ENCODE data around the gene HOATZ. TPM values are rescaled to one million over a fixed set of nuclear protein-coding genes. Genes with fewer than 3 reads are reported as not detected.

The HOATZ gene
- total and polyA plus RNA-seq, 8 donors = 0.18 TPM; not detected in 7

DNA sequence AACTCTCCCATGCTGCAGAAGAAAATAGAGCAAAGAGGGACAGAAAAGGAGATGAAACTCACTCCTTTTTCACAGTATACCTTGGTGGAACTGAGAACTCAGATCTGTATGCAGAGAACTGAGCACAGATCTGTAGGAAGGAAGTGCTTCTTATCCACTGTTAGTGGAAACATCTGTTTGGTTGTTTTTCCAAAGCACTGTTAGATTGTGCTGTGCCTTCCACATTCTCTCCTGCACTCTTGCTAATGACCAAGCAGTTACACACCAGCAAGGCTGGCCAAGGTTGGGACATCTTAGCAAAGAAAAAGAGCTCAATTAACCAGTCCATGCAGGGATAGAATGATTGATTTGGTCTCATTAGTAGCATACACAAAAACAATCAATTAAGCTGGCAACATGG lies 67.6 kb downstream of the HOATZ start:
- Histone ChIP-seq H3K9me3 (no peaks in the 10 kb centered on the region), H3K4me1 (no peaks in the 10 kb centered on the region), H3K27ac (no peak overlapping the region), H3K27me3 (no peaks in the 10 kb centered on the region), H3K36me3 (no peaks in the 10 kb centered on the region), H3K4me3 (no peak overlapping the region)
- intact Hi-C loops (cut with DNase I; ENCODE audit: low total_unique reads) = no loop called here
- no peak for DNase-seq
- TF ChIP-seq POLR2AphosphoS5 (IDR thresholded peaks at IDR 0.05) = no peak

DNA sequence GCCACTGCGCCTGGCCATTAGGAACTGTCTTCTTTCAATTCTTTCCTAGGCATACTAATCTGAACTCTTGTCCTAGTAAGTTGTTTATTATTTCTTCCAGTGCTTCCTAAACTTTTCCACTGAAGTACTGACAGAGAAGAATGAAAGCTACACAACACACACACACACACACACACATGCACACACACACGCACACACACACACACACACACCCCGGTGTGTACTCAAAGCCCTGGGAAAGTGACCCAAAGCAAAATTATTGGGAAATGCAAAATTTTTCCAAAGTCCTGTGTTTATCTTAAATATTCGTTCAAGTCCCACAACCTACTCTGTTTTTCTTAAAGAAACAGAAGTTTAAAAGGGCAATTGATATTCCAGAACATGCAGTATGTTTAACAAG lies 68.3 kb downstream of the HOATZ start:
- intact Hi-C loops (cut with DNase I; ENCODE audit: low total_unique reads) = no loop called here
- Histone ChIP-seq H3K27me3 (no peaks in the 10 kb centered on the region), H3K4me3 (no peak overlapping the region), H3K4me1 (no peaks in the 10 kb centered on the region), H3K9me3 (no peaks in the 10 kb centered on the region), H3K27ac (no peak overlapping the region), H3K36me3 (no peaks in the 10 kb centered on the region)
- WGBS, 5 donors = 54 to 61% (median 58%) methylated on average over 4 of the region's 4 CpGs
- TF ChIP-seq EP300 (IDR thresholded peaks at IDR 0.05) (no peak), POLR2AphosphoS5 (IDR thresholded peaks at IDR 0.05) (no peak), POLR2A (IDR thresholded peaks at IDR 0.05) (no peak)
- TF ChIP-seq, protein P1, sequence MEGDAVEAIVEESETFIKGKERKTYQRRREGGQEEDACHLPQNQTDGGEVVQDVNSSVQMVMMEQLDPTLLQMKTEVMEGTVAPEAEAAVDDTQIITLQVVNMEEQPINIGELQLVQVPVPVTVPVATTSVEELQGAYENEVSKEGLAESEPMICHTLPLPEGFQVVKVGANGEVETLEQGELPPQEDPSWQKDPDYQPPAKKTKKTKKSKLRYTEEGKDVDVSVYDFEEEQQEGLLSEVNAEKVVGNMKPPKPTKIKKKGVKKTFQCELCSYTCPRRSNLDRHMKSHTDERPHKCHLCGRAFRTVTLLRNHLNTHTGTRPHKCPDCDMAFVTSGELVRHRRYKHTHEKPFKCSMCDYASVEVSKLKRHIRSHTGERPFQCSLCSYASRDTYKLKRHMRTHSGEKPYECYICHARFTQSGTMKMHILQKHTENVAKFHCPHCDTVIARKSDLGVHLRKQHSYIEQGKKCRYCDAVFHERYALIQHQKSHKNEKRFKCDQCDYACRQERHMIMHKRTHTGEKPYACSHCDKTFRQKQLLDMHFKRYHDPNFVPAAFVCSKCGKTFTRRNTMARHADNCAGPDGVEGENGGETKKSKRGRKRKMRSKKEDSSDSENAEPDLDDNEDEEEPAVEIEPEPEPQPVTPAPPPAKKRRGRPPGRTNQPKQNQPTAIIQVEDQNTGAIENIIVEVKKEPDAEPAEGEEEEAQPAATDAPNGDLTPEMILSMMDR (IDR thresholded peaks at IDR 0.05) = no peak
- DNase-seq = no peak

DNA sequence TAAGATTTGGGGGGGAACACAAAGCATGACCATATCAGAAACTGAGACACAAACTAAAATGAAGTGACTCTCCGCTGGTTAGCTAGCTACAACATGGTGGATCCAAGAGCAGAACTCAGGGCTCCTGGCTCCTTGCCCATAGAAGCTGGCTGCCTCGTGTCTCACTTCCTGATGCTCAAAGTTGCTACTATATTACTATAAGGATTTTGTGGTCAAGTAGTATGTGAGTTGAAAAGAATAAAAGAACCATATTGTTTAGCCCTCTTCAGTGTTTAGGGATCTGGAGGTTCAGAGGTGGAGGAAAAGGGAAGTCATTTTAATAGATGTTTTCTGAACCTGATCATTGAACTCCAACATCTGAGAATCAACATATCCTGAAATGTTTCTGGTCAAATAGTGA lies 70.8 kb downstream of the HOATZ start:
- H3K27ac ChIP-seq = no peak overlapping the region
- peak in 1 of 2 donors; percentile 46 for DNase-seq
- peaks cover 0 to 4% (median 0%) of the 10 kb centered on the region in 4 donors for H3K4me1 ChIP-seq
- WGBS, 5 donors = 46 to 54% (median 50%) methylated on average over 2 of the region's 2 CpGs
- intact Hi-C loops (cut with DNase I; ENCODE audit: low total_unique reads) = no loop called here
- H3K4me3 ChIP-seq = no peak overlapping the region
- TF ChIP-seq, protein P1 (IDR thresholded peaks at IDR 0.05) = no peak
- TF ChIP-seq POLR2AphosphoS5 (IDR thresholded peaks at IDR 0.05) = no peak
- no peak for TF ChIP-seq POLR2A (IDR thresholded peaks at IDR 0.05)
- no peaks in the 10 kb centered on the region for H3K27me3 ChIP-seq
- no peaks in the 10 kb centered on the region for H3K36me3 ChIP-seq
- H3K9me3 ChIP-seq = no peaks in the 10 kb centered on the region

- peak; percentile 44 to 80 for DNase-seq
- intact Hi-C loops (cut with DNase I; ENCODE audit: low total_unique reads) = no loop called here
- H3K9me3 ChIP-seq = no peaks in the 10 kb centered on the region
- TF ChIP-seq EP300 (IDR thresholded peaks at IDR 0.05) = no peak
- TF ChIP-seq, protein P1 (IDR thresholded peaks at IDR 0.05) = peak in 5 of 7 experiments; percentile 19 to 58 (median 47)
- H3K4me1 ChIP-seq = peaks cover 0 to 4% (median 0%) of the 10 kb centered on the region in 4 donors
- 7 to 13% (median 11%) methylated on average over 1 of the region's 1 CpG for WGBS, 5 donors
- H3K27me3 ChIP-seq = no peaks in the 10 kb centered on the region
- no peak overlapping the region for H3K27ac ChIP-seq
- H3K36me3 ChIP-seq = no peaks in the 10 kb centered on the region
- no peak overlapping the region for H3K4me3 ChIP-seq
These were observed 71.8 kb downstream of the HOATZ start for GRCh38 chr11:111586388-111586831.

Small RNAs within 50 kb of the gene (small RNA-seq; reads per million reads assigned to genes)
- 0.07 to 1.7 (median 0.47) reads per million in 4 donors for gene MIR34B
- gene MIR34C = 1.3 to 4.9 (median 3.0) reads per million in 4 donors

Other genes with a start within 250 kb of the HOATZ start
- gene POU2AF3, start 216.2 kb upstream of the HOATZ start, total RNA-seq = 1 to 10 TPM in 4 of 5 donors, under 1 TPM in 1; 0.58 to 7.6 (median 3.1) TPM
- gene POU2AF3, start 216.2 kb upstream of the HOATZ start, polyA plus RNA-seq = 10 to 100 TPM in 1 of 3 donors, 1 to 10 TPM in 2; 3.3 to 10.1 (median 4.3) TPM
- gene POU2AF1, start 135.5 kb upstream of the HOATZ start, total RNA-seq = 10 to 100 TPM in 2 of 5 donors, 1 to 10 TPM in 2, not detected in 1; 2.8 to 43.2 (median 14.8) TPM
- gene POU2AF1, start 135.5 kb upstream of the HOATZ start, polyA plus RNA-seq = 10 to 100 TPM in 1 of 3 donors, 1 to 10 TPM in 2; 7.0 to 12.3 (median 8.8) TPM
- not detected for gene BTG4, start 2.4 kb upstream of the HOATZ start, total RNA-seq
- gene BTG4, start 2.4 kb upstream of the HOATZ start, polyA plus RNA-seq = not detected
- gene LAYN, start 25.9 kb downstream of the HOATZ start, total RNA-seq = 10 to 100 TPM in 3 of 5 donors, 1 to 10 TPM in 1, under 1 TPM in 1; 0.87 to 54.0 (median 23.5) TPM
- 1 to 10 TPM; 2.4 to 3.3 (median 2.6) TPM for gene LAYN, start 25.9 kb downstream of the HOATZ start, polyA plus RNA-seq
- 10 to 100 TPM in 4 of 5 donors, 1 to 10 TPM in 1; 5.5 to 86.9 (median 41.7) TPM for gene SIK2, start 87.7 kb downstream of the HOATZ start, total RNA-seq
- 10 to 100 TPM in 1 of 3 donors, 1 to 10 TPM in 2; 6.0 to 10.6 (median 8.9) TPM for gene SIK2, start 87.7 kb downstream of the HOATZ start, polyA plus RNA-seq